HEK293 (cell line): ENCODE measurements around the gene LMF1.

ENCODE experiments used
- IKZF3 ChIP-seq: fragments of 450-650 bp; IDR thresholded peaks from 2 replicates; pipeline ENCODE4 v1.5.0; 2018; ENCODE audit warnings: missing biosample characterization, mild to moderate bottlenecking, missing genetic modification characterization, moderate library complexity
- ZNF24 ChIP-seq: fragments of 450-650 bp; formaldehyde crosslinking; IDR thresholded peaks from 2 replicates; pipeline ENCODE4 v1.5.1; 2016; ENCODE audit warnings: missing biosample characterization, missing genetic modification characterization
- TF ChIP-seq, protein P1 (sequence below): fragments of 450-650 bp; formaldehyde crosslinking; IDR thresholded peaks from 2 replicates; pipeline ENCODE4 v1.5.1; 2016; ENCODE audit warnings: missing biosample characterization, missing genetic modification characterization
- TF ChIP-seq, protein P2 (sequence below): fragments of 450-650 bp; formaldehyde crosslinking; IDR thresholded peaks from 2 replicates; pipeline ENCODE4 v1.5.1; 2016; ENCODE audit warnings: missing biosample characterization, missing genetic modification characterization
- TF ChIP-seq, protein P3 (sequence below): fragments of 450-650 bp; formaldehyde crosslinking; IDR thresholded peaks from 2 replicates; pipeline ENCODE4 v1.5.1; 2016; ENCODE audit warnings: missing biosample characterization, missing genetic modification characterization, low read depth

DNA sequence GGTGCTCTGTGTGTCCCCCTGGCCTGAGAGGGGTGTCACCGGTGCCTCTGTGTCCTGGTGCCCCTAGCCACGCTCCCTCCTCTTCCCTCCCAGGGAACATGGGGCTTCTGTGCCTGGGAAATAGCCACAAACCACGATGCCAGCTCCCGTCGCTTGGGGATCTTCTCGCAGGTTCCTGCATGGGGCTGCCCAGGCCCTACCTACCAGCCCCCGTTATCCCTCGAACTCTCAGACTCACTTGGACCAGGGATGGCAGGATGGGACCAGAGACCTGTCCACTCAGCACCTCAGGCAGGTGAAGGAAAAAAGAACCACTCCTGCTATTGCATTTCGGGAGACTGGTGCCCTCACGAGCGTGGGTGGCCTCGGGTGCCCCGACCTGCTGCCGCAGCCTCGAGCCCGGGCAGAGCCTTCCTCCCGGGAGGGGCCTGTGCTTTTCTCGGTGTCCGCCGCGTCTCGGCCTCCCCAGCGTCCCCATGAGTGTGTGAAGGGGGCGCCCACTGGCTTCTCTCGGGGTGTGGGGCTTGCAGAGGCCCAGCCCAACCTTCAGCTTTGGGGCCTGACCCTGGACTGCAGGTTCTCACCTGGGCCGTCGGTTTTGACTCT lies 129.2 kb downstream of the LMF1 start:
- TF ChIP-seq, protein P1, sequence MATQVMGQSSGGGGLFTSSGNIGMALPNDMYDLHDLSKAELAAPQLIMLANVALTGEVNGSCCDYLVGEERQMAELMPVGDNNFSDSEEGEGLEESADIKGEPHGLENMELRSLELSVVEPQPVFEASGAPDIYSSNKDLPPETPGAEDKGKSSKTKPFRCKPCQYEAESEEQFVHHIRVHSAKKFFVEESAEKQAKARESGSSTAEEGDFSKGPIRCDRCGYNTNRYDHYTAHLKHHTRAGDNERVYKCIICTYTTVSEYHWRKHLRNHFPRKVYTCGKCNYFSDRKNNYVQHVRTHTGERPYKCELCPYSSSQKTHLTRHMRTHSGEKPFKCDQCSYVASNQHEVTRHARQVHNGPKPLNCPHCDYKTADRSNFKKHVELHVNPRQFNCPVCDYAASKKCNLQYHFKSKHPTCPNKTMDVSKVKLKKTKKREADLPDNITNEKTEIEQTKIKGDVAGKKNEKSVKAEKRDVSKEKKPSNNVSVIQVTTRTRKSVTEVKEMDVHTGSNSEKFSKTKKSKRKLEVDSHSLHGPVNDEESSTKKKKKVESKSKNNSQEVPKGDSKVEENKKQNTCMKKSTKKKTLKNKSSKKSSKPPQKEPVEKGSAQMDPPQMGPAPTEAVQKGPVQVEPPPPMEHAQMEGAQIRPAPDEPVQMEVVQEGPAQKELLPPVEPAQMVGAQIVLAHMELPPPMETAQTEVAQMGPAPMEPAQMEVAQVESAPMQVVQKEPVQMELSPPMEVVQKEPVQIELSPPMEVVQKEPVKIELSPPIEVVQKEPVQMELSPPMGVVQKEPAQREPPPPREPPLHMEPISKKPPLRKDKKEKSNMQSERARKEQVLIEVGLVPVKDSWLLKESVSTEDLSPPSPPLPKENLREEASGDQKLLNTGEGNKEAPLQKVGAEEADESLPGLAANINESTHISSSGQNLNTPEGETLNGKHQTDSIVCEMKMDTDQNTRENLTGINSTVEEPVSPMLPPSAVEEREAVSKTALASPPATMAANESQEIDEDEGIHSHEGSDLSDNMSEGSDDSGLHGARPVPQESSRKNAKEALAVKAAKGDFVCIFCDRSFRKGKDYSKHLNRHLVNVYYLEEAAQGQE, result no peak
- TF ChIP-seq ZNF24 (tag by site-specific recombination) (no peak), IKZF3 (tag by site-specific recombination) (no peak)
- TF ChIP-seq, protein P2, sequence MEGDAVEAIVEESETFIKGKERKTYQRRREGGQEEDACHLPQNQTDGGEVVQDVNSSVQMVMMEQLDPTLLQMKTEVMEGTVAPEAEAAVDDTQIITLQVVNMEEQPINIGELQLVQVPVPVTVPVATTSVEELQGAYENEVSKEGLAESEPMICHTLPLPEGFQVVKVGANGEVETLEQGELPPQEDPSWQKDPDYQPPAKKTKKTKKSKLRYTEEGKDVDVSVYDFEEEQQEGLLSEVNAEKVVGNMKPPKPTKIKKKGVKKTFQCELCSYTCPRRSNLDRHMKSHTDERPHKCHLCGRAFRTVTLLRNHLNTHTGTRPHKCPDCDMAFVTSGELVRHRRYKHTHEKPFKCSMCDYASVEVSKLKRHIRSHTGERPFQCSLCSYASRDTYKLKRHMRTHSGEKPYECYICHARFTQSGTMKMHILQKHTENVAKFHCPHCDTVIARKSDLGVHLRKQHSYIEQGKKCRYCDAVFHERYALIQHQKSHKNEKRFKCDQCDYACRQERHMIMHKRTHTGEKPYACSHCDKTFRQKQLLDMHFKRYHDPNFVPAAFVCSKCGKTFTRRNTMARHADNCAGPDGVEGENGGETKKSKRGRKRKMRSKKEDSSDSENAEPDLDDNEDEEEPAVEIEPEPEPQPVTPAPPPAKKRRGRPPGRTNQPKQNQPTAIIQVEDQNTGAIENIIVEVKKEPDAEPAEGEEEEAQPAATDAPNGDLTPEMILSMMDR (tag by site-specific recombination), result no peak
- TF ChIP-seq, protein P3, sequence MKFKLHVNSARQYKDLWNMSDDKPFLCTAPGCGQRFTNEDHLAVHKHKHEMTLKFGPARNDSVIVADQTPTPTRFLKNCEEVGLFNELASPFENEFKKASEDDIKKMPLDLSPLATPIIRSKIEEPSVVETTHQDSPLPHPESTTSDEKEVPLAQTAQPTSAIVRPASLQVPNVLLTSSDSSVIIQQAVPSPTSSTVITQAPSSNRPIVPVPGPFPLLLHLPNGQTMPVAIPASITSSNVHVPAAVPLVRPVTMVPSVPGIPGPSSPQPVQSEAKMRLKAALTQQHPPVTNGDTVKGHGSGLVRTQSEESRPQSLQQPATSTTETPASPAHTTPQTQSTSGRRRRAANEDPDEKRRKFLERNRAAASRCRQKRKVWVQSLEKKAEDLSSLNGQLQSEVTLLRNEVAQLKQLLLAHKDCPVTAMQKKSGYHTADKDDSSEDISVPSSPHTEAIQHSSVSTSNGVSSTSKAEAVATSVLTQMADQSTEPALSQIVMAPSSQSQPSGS (tag by site-specific recombination), result no peak
